ENCODE measurements around the gene DNAJB6.
"Not testable (repeated sequence)": the region's sequence is repeated elsewhere in the genome, so short reads cannot be mapped to it uniquely, and the experiment has no call there.

Gene DNAJB6

DNA sequence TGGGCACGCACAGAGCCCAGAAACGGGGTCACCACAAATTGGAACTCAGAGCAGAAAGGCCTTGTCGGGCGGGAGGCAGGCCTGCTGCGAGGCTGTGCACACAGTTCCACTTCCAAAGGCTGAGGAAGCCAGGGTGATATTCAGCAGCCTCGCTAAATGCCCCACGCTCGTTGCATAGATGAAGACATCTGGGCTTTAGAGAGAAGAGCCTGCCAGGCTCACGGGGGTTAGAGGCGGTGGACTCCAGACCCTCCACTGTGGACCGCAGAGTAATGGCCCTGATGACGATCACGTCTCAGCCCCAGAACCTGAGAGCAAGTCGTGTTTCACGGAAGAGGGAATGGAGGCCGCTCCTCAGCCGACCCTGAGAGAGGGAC, 104.2 kb downstream of the DNAJB6 start:
- Histone ChIP-seq H3K4me1 (ENCODE audit: control insufficient read depth, insufficient read depth, low read length) (no peaks in the 10 kb centered on the region), H3K27ac (ENCODE audit: insufficient read depth, low read depth, low read length, poor library complexity, severe bottlenecking) (no peak overlapping the region), H3K4me3 (ENCODE audit: insufficient read depth, low read depth, low read length) (no peak overlapping the region), H3K9me3 (ENCODE audit: control insufficient read depth, low read length) (peaks cover 2% of the 10 kb centered on the region), H3K36me3 (ENCODE audit: control insufficient read depth, insufficient read depth, low read length) (no peaks in the 10 kb centered on the region), H3K27me3 (ENCODE audit: control insufficient read depth, insufficient read depth, low read length, poor library complexity, severe bottlenecking) (no peaks in the 10 kb centered on the region)
- 87 to 90% methylated on average over 17 of the region's 17 CpGs for WGBS, 2 experiments

DNA sequence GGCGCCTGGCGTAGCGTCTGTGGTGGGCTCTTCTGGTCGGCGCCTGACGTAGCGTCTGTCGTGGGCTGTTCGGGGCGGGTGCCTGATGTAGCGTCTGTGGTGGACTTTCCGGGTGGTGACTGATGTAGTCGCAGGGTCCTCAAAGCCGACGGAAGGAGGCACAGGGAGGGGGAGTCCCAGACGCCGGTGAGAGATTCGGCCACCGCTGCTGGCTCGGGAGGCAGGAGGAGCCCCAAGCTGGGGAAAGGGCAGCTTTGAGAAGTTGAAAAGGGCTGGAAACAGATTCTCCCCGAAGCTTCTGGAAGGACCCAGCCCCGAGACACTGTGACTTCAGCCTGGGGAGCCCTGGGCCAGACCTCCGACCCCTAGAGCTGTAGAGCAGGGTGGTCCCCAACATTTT, 105.7 kb downstream of the DNAJB6 start:
- no peaks in the 10 kb centered on the region for H3K36me3 ChIP-seq (ENCODE audit: control insufficient read depth, insufficient read depth, low read length)
- no peaks in the 10 kb centered on the region for H3K27me3 ChIP-seq (ENCODE audit: control insufficient read depth, insufficient read depth, low read length, poor library complexity, severe bottlenecking)
- WGBS, 2 experiments, result 87 to 91% methylated on average over 23 of the region's 23 CpGs
- no peaks in the 10 kb centered on the region for H3K4me1 ChIP-seq (ENCODE audit: control insufficient read depth, insufficient read depth, low read length)
- H3K27ac ChIP-seq (ENCODE audit: insufficient read depth, low read depth, low read length, poor library complexity, severe bottlenecking), result no peak overlapping the region
- H3K9me3 ChIP-seq (ENCODE audit: control insufficient read depth, low read length), result peaks cover 2% of the 10 kb centered on the region
- no peak overlapping the region for H3K4me3 ChIP-seq (ENCODE audit: insufficient read depth, low read depth, low read length)

DNA sequence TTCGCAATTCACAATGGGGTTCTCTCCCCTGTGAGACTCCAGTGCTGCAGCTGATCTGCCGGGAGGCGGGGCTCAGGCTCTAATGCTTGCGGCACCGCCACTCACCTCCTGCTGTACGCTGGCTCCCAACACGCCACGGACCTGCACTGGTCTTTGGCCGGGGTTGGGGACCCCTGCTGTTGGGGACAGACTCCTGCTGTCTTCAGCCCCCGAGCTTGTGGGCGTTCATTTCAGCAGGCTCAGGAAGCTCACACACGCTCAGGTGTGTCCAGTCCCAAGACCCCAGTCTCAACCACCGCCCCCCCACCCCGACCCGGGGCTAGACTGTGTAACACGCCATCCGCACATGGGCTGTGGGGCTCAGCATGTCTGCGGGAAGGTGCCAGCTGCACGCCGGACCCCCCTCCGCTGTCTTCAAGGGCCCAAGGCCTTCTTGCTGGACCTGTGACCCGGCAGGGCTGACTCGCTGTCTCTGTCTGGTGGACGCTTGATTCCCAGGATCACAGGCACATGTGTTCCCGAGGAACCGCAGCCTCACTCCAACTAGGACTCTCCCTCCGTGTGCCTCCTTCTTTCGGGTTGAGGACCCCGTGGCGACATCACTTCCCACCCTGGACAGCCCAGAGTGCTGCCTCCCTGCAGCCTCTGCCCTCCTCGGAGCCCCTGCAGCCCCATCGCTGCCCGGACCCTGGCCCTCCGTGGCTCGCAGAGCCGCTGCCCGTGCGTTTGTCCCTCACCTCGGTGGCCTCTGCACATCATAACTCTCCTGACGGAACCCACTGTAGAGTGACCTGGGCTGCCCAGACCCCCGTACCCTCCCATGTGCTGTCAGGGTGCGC, 106.4 kb downstream of the DNAJB6 start:
- WGBS, 2 experiments, result 89 to 90% methylated on average over 42 of the region's 42 CpGs
- Histone ChIP-seq H3K4me1 (ENCODE audit: control insufficient read depth, insufficient read depth, low read length) (no peaks in the 10 kb centered on the region), H3K4me3 (ENCODE audit: insufficient read depth, low read depth, low read length) (no peak overlapping the region), H3K27me3 (ENCODE audit: control insufficient read depth, insufficient read depth, low read length, poor library complexity, severe bottlenecking) (no peaks in the 10 kb centered on the region), H3K36me3 (ENCODE audit: control insufficient read depth, insufficient read depth, low read length) (no peaks in the 10 kb centered on the region), H3K9me3 (ENCODE audit: control insufficient read depth, low read length) (peaks cover 2% of the 10 kb centered on the region), H3K27ac (ENCODE audit: insufficient read depth, low read depth, low read length, poor library complexity, severe bottlenecking) (no peak overlapping the region)

DNA sequence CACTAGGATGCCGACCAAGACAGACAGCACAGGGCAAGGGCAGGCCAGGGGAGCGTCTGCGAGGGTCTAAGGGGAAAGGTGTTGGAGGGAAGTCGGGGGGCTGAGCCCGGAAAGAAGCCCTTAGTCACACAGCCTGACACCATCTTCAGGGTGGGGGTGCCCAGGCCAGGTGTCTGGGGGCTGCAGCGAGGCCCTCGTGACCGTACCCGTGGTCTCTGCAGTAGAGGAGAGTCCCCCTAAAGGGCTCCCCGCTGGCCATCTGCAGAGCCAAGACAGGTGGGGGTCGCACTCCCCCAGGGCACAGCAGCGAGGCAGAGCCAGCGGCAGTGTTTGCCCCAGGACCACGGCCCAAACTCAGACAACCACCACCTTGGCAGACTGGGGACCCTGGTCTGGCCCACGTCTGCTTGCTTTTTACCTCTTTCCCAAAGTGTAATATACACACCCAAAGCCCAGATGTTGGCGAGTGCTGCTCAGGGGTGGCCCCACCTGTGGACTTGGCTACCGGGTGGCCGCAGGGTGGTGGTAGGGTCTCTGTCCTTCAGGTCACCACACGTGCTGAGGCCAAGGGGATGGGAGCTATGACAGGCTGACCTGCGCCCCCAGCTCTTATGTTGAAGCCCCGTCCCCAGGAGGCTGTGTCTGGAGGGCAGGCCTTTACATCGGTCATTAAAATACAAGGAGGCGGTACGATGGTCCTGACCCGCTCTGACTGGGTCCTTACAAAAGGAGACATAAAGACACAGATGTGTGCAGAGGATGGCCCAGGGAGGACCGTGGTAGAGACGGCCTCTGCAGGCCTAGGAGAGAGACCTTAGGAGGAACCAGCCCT, 107.4 kb downstream of the DNAJB6 start:
- Histone ChIP-seq H3K27me3 (ENCODE audit: control insufficient read depth, insufficient read depth, low read length, poor library complexity, severe bottlenecking) (no peaks in the 10 kb centered on the region), H3K36me3 (ENCODE audit: control insufficient read depth, insufficient read depth, low read length) (no peaks in the 10 kb centered on the region)
- 79 to 81% methylated on average over 27 of the region's 27 CpGs for WGBS, 2 experiments

DNA sequence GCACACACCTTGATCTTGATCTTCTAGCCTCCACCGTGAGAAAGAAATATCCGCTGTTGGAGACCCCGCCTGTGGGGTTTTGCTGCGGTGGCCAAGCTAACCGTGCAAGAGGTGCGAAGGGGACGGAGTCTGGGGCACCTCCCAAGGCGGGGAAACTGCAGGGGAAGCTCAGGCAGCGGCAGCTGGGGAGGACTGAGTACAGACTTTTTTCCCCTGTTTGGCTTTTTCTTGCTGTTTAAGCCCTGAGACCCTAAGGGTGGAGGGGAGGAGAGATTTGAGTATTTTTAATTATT, 108.0 kb downstream of the DNAJB6 start:
- Histone ChIP-seq H3K27ac (ENCODE audit: insufficient read depth, low read depth, low read length, poor library complexity, severe bottlenecking) (no peak overlapping the region), H3K9me3 (ENCODE audit: control insufficient read depth, low read length) (peaks cover 2% of the 10 kb centered on the region), H3K4me1 (ENCODE audit: control insufficient read depth, insufficient read depth, low read length) (no peaks in the 10 kb centered on the region), H3K4me3 (ENCODE audit: insufficient read depth, low read depth, low read length) (no peak overlapping the region), H3K27me3 (ENCODE audit: control insufficient read depth, insufficient read depth, low read length, poor library complexity, severe bottlenecking) (no peaks in the 10 kb centered on the region), H3K36me3 (ENCODE audit: control insufficient read depth, insufficient read depth, low read length) (no peaks in the 10 kb centered on the region)
- WGBS, 2 experiments, result 67 to 69% methylated on average over 9 of the region's 9 CpGs

More for the DNA sequence above, 107.4 kb downstream of the DNAJB6 start:
- Histone ChIP-seq H3K4me3 (ENCODE audit: insufficient read depth, low read depth, low read length) (no peak overlapping the region), H3K27ac (ENCODE audit: insufficient read depth, low read depth, low read length, poor library complexity, severe bottlenecking) (no peak overlapping the region), H3K9me3 (ENCODE audit: control insufficient read depth, low read length) (peaks cover 2% of the 10 kb centered on the region), H3K4me1 (ENCODE audit: control insufficient read depth, insufficient read depth, low read length) (no peaks in the 10 kb centered on the region)

DNA sequence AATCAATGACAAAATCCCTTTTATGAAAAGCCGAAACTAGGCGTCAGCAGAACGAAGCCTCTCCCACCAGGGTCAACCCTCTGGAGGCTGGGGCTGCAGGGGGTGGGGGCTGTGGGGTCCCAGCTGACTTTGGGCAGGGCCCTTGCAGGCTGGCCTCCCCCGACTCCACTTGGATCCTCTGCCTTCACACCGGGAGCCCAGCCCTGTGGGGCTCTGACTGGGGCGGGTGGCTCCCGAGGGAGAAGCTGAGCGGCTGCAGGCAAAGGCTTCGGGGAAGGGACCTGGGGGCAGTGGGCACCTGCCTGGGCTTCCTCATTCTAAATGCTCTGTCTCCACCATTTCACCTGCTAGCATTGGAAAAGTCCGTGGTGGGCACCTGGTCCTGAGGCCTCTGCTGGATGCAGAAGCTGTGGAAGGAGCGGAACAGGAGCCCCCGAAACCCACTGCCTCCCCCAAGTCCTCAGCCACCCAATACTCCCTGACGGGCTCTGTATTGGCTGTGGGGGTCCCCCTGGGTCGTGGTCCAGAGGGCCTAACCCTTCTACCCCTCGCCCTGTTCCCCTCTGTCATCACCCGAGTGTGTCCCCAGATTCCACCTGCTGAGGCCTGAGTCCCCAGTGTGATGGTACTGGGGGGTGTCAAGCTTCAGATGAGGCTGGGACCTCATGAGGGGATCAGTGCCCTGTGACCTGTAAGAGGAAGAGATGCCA, 108.6 kb downstream of the DNAJB6 start:
- 79 to 82% methylated on average over 16 of the region's 16 CpGs for WGBS, 2 experiments
- peaks cover 2% of the 10 kb centered on the region for H3K9me3 ChIP-seq (ENCODE audit: control insufficient read depth, low read length)
- no peaks in the 10 kb centered on the region for H3K36me3 ChIP-seq (ENCODE audit: control insufficient read depth, insufficient read depth, low read length)
- no peaks in the 10 kb centered on the region for H3K27me3 ChIP-seq (ENCODE audit: control insufficient read depth, insufficient read depth, low read length, poor library complexity, severe bottlenecking)
- H3K4me3 ChIP-seq (ENCODE audit: insufficient read depth, low read depth, low read length), result no peak overlapping the region
- no peaks in the 10 kb centered on the region for H3K4me1 ChIP-seq (ENCODE audit: control insufficient read depth, insufficient read depth, low read length)
- H3K27ac ChIP-seq (ENCODE audit: insufficient read depth, low read depth, low read length, poor library complexity, severe bottlenecking), result no peak overlapping the region

DNA sequence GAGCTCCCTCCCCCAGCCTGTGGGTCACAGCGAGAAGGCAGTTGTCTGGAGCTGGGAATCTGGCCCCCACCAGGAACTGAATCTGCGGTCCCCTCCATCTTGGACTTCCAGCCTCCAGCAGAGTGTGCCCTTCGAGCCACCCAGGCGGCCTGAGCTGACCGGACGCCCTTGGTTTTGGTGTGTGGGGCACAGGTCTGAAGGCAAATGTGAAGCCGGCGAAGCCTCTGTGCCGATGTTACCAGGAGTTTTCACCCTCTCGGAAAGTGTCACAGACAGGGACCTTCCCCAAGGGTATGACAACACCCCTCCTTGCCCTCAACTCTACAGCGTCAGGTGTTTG, 109.1 kb downstream of the DNAJB6 start:
- Histone ChIP-seq H3K27ac (ENCODE audit: insufficient read depth, low read depth, low read length, poor library complexity, severe bottlenecking) (no peak overlapping the region), H3K9me3 (ENCODE audit: control insufficient read depth, low read length) (peaks cover 2% of the 10 kb centered on the region), H3K4me1 (ENCODE audit: control insufficient read depth, insufficient read depth, low read length) (no peaks in the 10 kb centered on the region), H3K36me3 (ENCODE audit: control insufficient read depth, insufficient read depth, low read length) (no peaks in the 10 kb centered on the region), H3K27me3 (ENCODE audit: control insufficient read depth, insufficient read depth, low read length, poor library complexity, severe bottlenecking) (no peaks in the 10 kb centered on the region), H3K4me3 (ENCODE audit: insufficient read depth, low read depth, low read length) (no peak overlapping the region)
- WGBS, 2 experiments, result 88 to 89% methylated on average over 10 to 11 of the region's 11 CpGs

DNA sequence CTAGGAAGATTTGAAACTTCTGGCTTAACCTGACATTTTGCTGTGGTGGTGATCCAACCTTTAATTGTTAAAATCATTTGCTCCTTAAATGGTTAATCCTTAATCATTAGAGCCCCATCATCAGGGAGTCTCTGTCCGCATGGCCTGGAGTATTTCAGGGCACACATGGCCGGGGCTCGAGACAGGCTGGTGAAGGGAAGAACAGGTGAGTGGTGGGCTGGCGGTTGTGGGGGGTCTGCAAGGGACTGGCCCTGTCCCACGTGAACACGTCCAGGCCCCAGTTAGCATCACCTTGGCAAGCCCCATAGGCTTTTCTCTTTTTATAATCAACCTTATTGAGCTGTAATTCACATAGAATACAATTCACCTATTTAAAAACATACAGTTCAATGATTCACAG, 109.5 kb downstream of the DNAJB6 start:
- Histone ChIP-seq H3K9me3 (ENCODE audit: control insufficient read depth, low read length) (peaks cover 2% of the 10 kb centered on the region), H3K27ac (ENCODE audit: insufficient read depth, low read depth, low read length, poor library complexity, severe bottlenecking) (no peak overlapping the region), H3K4me1 (ENCODE audit: control insufficient read depth, insufficient read depth, low read length) (no peaks in the 10 kb centered on the region), H3K4me3 (ENCODE audit: insufficient read depth, low read depth, low read length) (no peak overlapping the region), H3K36me3 (ENCODE audit: control insufficient read depth, insufficient read depth, low read length) (no peaks in the 10 kb centered on the region), H3K27me3 (ENCODE audit: control insufficient read depth, insufficient read depth, low read length, poor library complexity, severe bottlenecking) (no peaks in the 10 kb centered on the region)
- 72 to 83% methylated on average over 6 of the region's 6 CpGs for WGBS, 2 experiments

DNA sequence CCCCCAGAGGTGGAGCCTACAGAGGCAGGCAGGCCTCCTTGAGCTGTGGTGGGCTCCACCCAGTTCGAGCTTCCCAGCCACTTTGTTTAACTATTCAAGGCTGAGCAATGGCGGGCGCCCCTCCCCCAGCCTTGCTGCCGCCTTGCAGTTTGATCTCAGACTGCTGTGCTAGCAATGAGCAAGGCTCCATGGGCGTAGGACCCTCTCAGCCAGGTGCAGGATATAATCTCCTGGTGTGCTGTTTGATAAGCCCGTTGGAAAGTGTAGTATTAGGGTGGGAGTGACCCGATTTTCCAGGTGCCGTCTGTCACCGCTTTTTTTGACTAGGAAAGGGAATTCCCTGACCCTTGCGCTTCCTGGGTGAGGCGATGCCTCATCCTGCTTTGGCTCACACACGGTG, 117.2 kb downstream of the DNAJB6 start:
- H3K9me3 ChIP-seq (ENCODE audit: control insufficient read depth, low read length); H3K36me3 ChIP-seq (ENCODE audit: control insufficient read depth, insufficient read depth, low read length); H3K4me3 ChIP-seq (ENCODE audit: insufficient read depth, low read depth, low read length); H3K4me1 ChIP-seq (ENCODE audit: control insufficient read depth, insufficient read depth, low read length); H3K27ac ChIP-seq (ENCODE audit: insufficient read depth, low read depth, low read length, poor library complexity, severe bottlenecking); H3K27me3 ChIP-seq (ENCODE audit: control insufficient read depth, insufficient read depth, low read length, poor library complexity, severe bottlenecking): not testable (repeated sequence)
- WGBS, 2 experiments, result 82% methylated on average over 12 of the region's 12 CpGs
